Fibroblast of upper back skin (primary cell): Measurements from ENCODE around the gene CCR8.
"Not testable (repeated sequence)": the region's sequence is repeated elsewhere in the genome, so short reads cannot be mapped to it uniquely, and the experiment has no call there.

ENCODE experiments used
- DNase-seq: peaks from one replicate; pipeline ENCODE4 v3.0.0-alpha.2; 2013

The CCR8 gene

GRCh38 chr3:39351134-39351533 lies 21.6 kb downstream of the CCR8 start:
- not testable (repeated sequence) for DNase-seq

- not testable (repeated sequence) for DNase-seq
These were observed 23.8 kb downstream of the CCR8 start for GRCh38 chr3:39353168-39353927.

GRCh38 chr3:39358333-39358732 lies 28.8 kb downstream of the CCR8 start:
- DNase-seq = no peak

GRCh38 chr3:39361252-39361927 lies 31.9 kb downstream of the CCR8 start:
- no peak for DNase-seq

GRCh38 chr3:39362192-39362591 lies 32.7 kb downstream of the CCR8 start:
- no peak for DNase-seq

GRCh38 chr3:39362812-39363211 lies 33.3 kb downstream of the CCR8 start:
- DNase-seq = no peak

GRCh38 chr3:39370450-39370849 lies 40.9 kb downstream of the CCR8 start:
- not testable (repeated sequence) for DNase-seq

- no peak for DNase-seq
These were observed 43.3 kb downstream of the CCR8 start for GRCh38 chr3:39372833-39373232.

GRCh38 chr3:39376959-39377634 lies 47.6 kb downstream of the CCR8 start:
- DNase-seq = no peak

- DNase-seq = peak; percentile 13
These were observed 48.6 kb downstream of the CCR8 start for GRCh38 chr3:39378088-39378487.

GRCh38 chr3:39378957-39379777 lies 49.7 kb downstream of the CCR8 start:
- DNase-seq = no peak

- peak; percentile 30 for DNase-seq
These were observed 50.3 kb downstream of the CCR8 start for GRCh38 chr3:39379778-39380155.

GRCh38 chr3:39381432-39381831 lies 51.9 kb downstream of the CCR8 start:
- no peak for DNase-seq
